ENCODE data around the gene RTN1.

- TF ChIP-seq, protein P1, sequence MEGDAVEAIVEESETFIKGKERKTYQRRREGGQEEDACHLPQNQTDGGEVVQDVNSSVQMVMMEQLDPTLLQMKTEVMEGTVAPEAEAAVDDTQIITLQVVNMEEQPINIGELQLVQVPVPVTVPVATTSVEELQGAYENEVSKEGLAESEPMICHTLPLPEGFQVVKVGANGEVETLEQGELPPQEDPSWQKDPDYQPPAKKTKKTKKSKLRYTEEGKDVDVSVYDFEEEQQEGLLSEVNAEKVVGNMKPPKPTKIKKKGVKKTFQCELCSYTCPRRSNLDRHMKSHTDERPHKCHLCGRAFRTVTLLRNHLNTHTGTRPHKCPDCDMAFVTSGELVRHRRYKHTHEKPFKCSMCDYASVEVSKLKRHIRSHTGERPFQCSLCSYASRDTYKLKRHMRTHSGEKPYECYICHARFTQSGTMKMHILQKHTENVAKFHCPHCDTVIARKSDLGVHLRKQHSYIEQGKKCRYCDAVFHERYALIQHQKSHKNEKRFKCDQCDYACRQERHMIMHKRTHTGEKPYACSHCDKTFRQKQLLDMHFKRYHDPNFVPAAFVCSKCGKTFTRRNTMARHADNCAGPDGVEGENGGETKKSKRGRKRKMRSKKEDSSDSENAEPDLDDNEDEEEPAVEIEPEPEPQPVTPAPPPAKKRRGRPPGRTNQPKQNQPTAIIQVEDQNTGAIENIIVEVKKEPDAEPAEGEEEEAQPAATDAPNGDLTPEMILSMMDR (IDR thresholded peaks at IDR 0.05; ENCODE audit: low read depth, low read length), result no peak
- TF ChIP-seq EZH2phosphoT487 (IDR thresholded peaks at IDR 0.05; ENCODE audit: low read depth), result no peak
These were observed 190.7 kb downstream of the RTN1 start for GRCh38 chr14:59679872-59680271.

Data from OCI-LY3 (cell line).